GM23338 (cell line): ENCODE data around the gene PTCH2.

ENCODE experiments used
- CREB1 ChIP-seq: fragments of 250-450 bp; sonication (Bioruptor Pico); IDR thresholded peaks from 2 replicates; pipeline ENCODE4 v1.5.0; 2020; ENCODE audit warnings: low read depth, mild to moderate bottlenecking, moderate library complexity
- EZH2 ChIP-seq: fragments of 200-600 bp; sonication (generic); IDR thresholded peaks from one replicate; pipeline ENCODE4 v1.8.0; 2017; ENCODE audit warnings: antibody characterized with exemption, mild to moderate bottlenecking, low read depth; ENCODE audit not compliant: unreplicated experiment
- EZH2phosphoT487 ChIP-seq: fragments of 200-600 bp; sonication (generic); IDR thresholded peaks from one replicate; pipeline ENCODE4 v1.8.1; 2018; ENCODE audit warnings: antibody characterized with exemption; ENCODE audit not compliant: unreplicated experiment
- JUNB ChIP-seq: IDR thresholded peaks from one replicate; pipeline ENCODE4 v1.6.1; 2016; ENCODE audit warnings: antibody characterized with exemption; ENCODE audit not compliant: unreplicated experiment
- NANOG ChIP-seq: IDR thresholded peaks from 2 replicates; pipeline ENCODE4 v1.6.1; 2016; ENCODE audit warnings: antibody characterized with exemption, borderline replicate concordance
- POLR2AphosphoS5 ChIP-seq: IDR thresholded peaks from 2 replicates; pipeline ENCODE4 v1.6.1; 2016; ENCODE audit warnings: antibody characterized with exemption, low read depth
- ZNF114 ChIP-seq: fragments of 250-450 bp; sonication (Bioruptor Pico); IDR thresholded peaks from 2 replicates; pipeline ENCODE4 v1.5.0; 2020; ENCODE audit warnings: mild to moderate bottlenecking, moderate library complexity
- TF ChIP-seq, protein P1 (sequence below), 2 experiments: fragments of 200-600 bp in 1 of 2; sonication (generic) in 1 of 2; conservative IDR thresholded peaks; 2 replicates each; pipeline versions ENCODE4 v1.5.1 to v1.6.1; 2016 to 2017; ENCODE audit warnings: antibody characterized with exemption in 2 of 2, low read depth in 2 of 2, mild to moderate bottlenecking in 2 of 2, moderate library complexity in 1 of 2
- TF ChIP-seq, protein P2 (sequence below): IDR thresholded peaks from one replicate; pipeline ENCODE4 v1.6.1; 2018; ENCODE audit warnings: antibody characterized with exemption; ENCODE audit not compliant: unreplicated experiment

- TF ChIP-seq, protein P1, sequence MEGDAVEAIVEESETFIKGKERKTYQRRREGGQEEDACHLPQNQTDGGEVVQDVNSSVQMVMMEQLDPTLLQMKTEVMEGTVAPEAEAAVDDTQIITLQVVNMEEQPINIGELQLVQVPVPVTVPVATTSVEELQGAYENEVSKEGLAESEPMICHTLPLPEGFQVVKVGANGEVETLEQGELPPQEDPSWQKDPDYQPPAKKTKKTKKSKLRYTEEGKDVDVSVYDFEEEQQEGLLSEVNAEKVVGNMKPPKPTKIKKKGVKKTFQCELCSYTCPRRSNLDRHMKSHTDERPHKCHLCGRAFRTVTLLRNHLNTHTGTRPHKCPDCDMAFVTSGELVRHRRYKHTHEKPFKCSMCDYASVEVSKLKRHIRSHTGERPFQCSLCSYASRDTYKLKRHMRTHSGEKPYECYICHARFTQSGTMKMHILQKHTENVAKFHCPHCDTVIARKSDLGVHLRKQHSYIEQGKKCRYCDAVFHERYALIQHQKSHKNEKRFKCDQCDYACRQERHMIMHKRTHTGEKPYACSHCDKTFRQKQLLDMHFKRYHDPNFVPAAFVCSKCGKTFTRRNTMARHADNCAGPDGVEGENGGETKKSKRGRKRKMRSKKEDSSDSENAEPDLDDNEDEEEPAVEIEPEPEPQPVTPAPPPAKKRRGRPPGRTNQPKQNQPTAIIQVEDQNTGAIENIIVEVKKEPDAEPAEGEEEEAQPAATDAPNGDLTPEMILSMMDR (conservative IDR thresholded peaks at IDR 0.05; ENCODE audit: low read depth in 2 of 2) = no peak
- TF ChIP-seq, protein P2, sequence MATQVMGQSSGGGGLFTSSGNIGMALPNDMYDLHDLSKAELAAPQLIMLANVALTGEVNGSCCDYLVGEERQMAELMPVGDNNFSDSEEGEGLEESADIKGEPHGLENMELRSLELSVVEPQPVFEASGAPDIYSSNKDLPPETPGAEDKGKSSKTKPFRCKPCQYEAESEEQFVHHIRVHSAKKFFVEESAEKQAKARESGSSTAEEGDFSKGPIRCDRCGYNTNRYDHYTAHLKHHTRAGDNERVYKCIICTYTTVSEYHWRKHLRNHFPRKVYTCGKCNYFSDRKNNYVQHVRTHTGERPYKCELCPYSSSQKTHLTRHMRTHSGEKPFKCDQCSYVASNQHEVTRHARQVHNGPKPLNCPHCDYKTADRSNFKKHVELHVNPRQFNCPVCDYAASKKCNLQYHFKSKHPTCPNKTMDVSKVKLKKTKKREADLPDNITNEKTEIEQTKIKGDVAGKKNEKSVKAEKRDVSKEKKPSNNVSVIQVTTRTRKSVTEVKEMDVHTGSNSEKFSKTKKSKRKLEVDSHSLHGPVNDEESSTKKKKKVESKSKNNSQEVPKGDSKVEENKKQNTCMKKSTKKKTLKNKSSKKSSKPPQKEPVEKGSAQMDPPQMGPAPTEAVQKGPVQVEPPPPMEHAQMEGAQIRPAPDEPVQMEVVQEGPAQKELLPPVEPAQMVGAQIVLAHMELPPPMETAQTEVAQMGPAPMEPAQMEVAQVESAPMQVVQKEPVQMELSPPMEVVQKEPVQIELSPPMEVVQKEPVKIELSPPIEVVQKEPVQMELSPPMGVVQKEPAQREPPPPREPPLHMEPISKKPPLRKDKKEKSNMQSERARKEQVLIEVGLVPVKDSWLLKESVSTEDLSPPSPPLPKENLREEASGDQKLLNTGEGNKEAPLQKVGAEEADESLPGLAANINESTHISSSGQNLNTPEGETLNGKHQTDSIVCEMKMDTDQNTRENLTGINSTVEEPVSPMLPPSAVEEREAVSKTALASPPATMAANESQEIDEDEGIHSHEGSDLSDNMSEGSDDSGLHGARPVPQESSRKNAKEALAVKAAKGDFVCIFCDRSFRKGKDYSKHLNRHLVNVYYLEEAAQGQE = no peak
- no peak for TF ChIP-seq ZNF114
- no peak for TF ChIP-seq EZH2
- no peak for TF ChIP-seq CREB1
- TF ChIP-seq EZH2phosphoT487 = no peak
- no peak for TF ChIP-seq JUNB
- no peak for TF ChIP-seq POLR2AphosphoS5
- no peak for TF ChIP-seq NANOG
Measured at GRCh38 chr1:44832056-44832705, 10.9 kb downstream of the PTCH2 start.
